Measurements from ENCODE around the gene EHD1.

Gene EHD1

GRCh38 chr11:64891880-64892279 lies 13.5 kb upstream of the EHD1 start:
- DNase-seq (ENCODE audit: insufficient read length, low spot score): no peak
- no peak for FAIRE-seq

- FAIRE-seq (no peak), DNase-seq (ENCODE audit: insufficient read length, low spot score) (no peak)
Measured at GRCh38 chr11:64891215-64891848, 12.9 kb upstream of the EHD1 start.

- DNase-seq (ENCODE audit: insufficient read length, low spot score): no peak
- no peak for FAIRE-seq
Measured at GRCh38 chr11:64890522-64890939, 12.1 kb upstream of the EHD1 start.

- DNase-seq (ENCODE audit: insufficient read length, low spot score) (no peak), FAIRE-seq (no peak)
Measured at GRCh38 chr11:64888729-64889511, 10.5 kb upstream of the EHD1 start.

GRCh38 chr11:64888406-64888728 lies 9.9 kb upstream of the EHD1 start:
- FAIRE-seq: no peak

GRCh38 chr11:64887757-64888405 lies 9.5 kb upstream of the EHD1 start:
- peak; percentile 63 for DNase-seq (ENCODE audit: insufficient read length, low spot score)
- FAIRE-seq: no peak

More at GRCh38 chr11:64888406-64888728, 9.9 kb upstream of the EHD1 start:
- DNase-seq (ENCODE audit: insufficient read length, low spot score): no peak

- no peak for FAIRE-seq
- DNase-seq (ENCODE audit: insufficient read length, low spot score): no peak
Measured at GRCh38 chr11:64887234-64887756, 8.9 kb upstream of the EHD1 start.

- DNase-seq (ENCODE audit: insufficient read length, low spot score) (no peak), FAIRE-seq (no peak)
Measured at GRCh38 chr11:64885367-64886286, 7.2 kb upstream of the EHD1 start.

DNA sequence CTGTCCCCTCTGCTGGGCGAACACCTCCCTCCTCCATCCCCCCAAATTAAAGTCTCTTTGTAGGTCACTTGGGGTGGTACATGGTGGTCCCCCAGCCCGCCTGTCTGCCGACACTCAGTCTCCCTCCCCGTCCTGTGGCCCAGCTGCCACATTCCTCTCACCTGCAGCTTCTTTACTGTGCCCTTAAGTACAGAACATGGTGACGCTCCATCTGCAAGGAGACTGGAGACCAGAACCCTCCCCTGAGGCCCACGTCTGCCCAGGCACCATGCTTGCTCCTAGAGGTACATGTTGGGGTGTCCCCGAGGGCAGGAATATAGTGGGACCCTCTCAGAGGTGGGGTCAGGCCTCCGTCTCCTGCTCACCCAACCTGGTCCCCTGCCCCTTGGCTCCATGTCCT lies 5.6 kb upstream of the EHD1 start:
- DNase-seq (ENCODE audit: insufficient read length, low spot score): no peak
- FAIRE-seq: no peak

DNA sequence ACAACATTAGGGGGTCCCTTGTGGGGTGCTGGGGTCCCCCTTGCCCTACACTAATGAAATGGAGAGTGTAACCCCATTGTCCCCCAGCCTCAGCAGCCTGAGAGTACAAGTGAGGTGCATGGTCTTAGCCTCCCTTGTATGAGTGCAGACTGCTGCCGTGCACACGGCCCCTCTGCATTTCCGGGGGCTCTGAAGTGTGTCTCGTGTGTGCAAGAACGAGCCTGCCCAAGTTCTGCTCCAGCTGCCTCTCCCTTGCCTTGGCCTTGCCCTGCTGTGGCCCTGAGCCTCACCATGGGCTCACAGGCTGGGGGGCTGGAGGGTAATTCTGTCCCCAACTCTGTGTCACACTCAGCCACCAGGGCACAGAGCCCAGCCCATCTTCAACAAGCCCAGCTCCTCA lies 5.2 kb upstream of the EHD1 start:
- DNase-seq (ENCODE audit: insufficient read length, low spot score): no peak
- FAIRE-seq: no peak

GRCh38 chr11:64882243-64882642 lies 3.8 kb upstream of the EHD1 start:
- FAIRE-seq (no peak), DNase-seq (ENCODE audit: insufficient read length, low spot score) (no peak)

- no peak for FAIRE-seq
- no peak for DNase-seq (ENCODE audit: insufficient read length, low spot score)
Measured at GRCh38 chr11:64881476-64881875, 3.1 kb upstream of the EHD1 start.

- DNase-seq (ENCODE audit: insufficient read length, low spot score): no peak
- no peak for FAIRE-seq
Measured at GRCh38 chr11:64880240-64881001, 2.0 kb upstream of the EHD1 start.

GRCh38 chr11:64879244-64879900 lies 951 bp upstream of the EHD1 start:
- DNase-seq (ENCODE audit: insufficient read length, low spot score): no peak
- FAIRE-seq: no peak

DNA sequence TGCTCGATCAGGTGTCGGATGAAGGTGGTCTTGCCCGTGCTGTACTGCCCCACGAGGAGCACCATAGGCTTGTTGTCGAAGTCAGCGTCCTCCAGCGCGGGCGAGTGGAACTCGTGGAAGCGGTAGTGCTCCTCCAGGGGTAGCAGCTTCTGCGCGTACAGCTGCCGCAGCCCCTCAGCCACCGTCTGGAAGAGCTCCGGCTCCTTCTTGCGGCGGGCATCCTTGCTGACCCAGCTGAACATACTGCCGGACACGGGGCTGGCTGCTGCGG lies 263 bp downstream of the EHD1 start:
- FAIRE-seq: no peak

GRCh38 chr11:64877390-64878222 lies 815 bp downstream of the EHD1 start:
- DNase-seq (ENCODE audit: insufficient read length, low spot score): no peak
- no peak for FAIRE-seq

More for the DNA sequence above, 263 bp downstream of the EHD1 start:
- DNase-seq (ENCODE audit: insufficient read length, low spot score): no peak

- FAIRE-seq: no peak
Measured at GRCh38 chr11:64876835-64877341, 1.5 kb downstream of the EHD1 start.

GRCh38 chr11:64876229-64876750 lies 2.1 kb downstream of the EHD1 start:
- FAIRE-seq (no peak), DNase-seq (ENCODE audit: insufficient read length, low spot score) (no peak)

More at GRCh38 chr11:64876835-64877341, 1.5 kb downstream of the EHD1 start:
- DNase-seq (ENCODE audit: insufficient read length, low spot score): peak; percentile 38

Data from HTR-8/SVneo (cell line).